Thyroid gland (tissue), 4 donors: ENCODE measurements around the gene CHSY1.

Experiments
- POLR2A ChIP-seq, 2 donors: fragments of 450-650 bp; IDR thresholded peaks; one replicate each; pipeline ENCODE4 v1.6.1; 2017; ENCODE audit warnings: antibody characterized with exemption in 2 of 2, mild to moderate bottlenecking in 2 of 2, moderate library complexity in 1 of 2
- TF ChIP-seq, protein P1 (sequence below), 6 experiments: fragments of 200-600 bp in 3 of 6; fragments of 450-650 bp in 3 of 6; sonication (generic) in 3 of 6; IDR thresholded peaks; one replicate each; pipeline ENCODE4 v1.5.1; 2016 to 2019; ENCODE audit warnings: antibody characterized with exemption in 6 of 6, mild to moderate bottlenecking in 2 of 6, inconsistent platforms in 1 of 6, moderate library complexity in 1 of 6

DNA sequence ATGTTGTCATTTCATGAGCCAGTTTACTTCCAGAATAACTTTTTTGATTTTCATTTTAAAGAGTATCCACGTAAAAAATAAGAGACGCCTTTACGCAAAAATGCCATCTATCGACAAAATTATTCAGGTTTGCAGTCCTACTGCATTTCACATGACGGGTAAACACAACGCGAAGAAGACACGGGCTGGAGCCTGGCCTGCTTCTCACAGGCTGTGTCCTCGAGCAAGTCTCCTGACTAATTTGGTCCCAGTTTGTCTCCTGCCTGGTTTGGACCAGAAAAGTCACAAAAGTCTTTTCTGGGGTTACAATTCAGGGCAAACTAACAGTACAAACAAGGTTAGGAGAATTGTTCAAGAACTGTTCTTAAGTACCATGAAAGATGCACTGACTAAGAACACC is 51.7 kb downstream of the CHSY1 start:
- TF ChIP-seq, protein P1, sequence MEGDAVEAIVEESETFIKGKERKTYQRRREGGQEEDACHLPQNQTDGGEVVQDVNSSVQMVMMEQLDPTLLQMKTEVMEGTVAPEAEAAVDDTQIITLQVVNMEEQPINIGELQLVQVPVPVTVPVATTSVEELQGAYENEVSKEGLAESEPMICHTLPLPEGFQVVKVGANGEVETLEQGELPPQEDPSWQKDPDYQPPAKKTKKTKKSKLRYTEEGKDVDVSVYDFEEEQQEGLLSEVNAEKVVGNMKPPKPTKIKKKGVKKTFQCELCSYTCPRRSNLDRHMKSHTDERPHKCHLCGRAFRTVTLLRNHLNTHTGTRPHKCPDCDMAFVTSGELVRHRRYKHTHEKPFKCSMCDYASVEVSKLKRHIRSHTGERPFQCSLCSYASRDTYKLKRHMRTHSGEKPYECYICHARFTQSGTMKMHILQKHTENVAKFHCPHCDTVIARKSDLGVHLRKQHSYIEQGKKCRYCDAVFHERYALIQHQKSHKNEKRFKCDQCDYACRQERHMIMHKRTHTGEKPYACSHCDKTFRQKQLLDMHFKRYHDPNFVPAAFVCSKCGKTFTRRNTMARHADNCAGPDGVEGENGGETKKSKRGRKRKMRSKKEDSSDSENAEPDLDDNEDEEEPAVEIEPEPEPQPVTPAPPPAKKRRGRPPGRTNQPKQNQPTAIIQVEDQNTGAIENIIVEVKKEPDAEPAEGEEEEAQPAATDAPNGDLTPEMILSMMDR (IDR thresholded peaks at IDR 0.05) = no peak
- TF ChIP-seq POLR2A (IDR thresholded peaks at IDR 0.05) = no peak
